Left ventricle myocardium inferior (tissue), 1 donor: ENCODE data around the gene C19orf25. TPM values are rescaled to one million over a fixed set of nuclear protein-coding genes. Genes with fewer than 3 reads are reported as not detected.

Source experiments
- DNase-seq: peaks from one replicate; pipeline ENCODE4 v3.0.0-alpha.2; 2020
- H3K27ac ChIP-seq: fragments of 200-600 bp; replicated peaks from 2 replicates; pipeline ENCODE4 v1.8.0; 2021
- H3K27me3 ChIP-seq: fragments of 200-600 bp; 2 replicates; pipeline ENCODE4 v1.8.0; 2021; ENCODE audit warnings: low read depth
- H3K36me3 ChIP-seq: fragments of 200-600 bp; 2 replicates; pipeline ENCODE4 v1.8.0; 2021
- H3K4me1 ChIP-seq: fragments of 200-600 bp; 2 replicates; pipeline ENCODE4 v1.8.0; 2021
- H3K4me3 ChIP-seq: fragments of 200-600 bp; 2 replicates; pipeline ENCODE4 v1.8.0; 2021; ENCODE audit warnings: mild to moderate bottlenecking, moderate library complexity
- H3K9me3 ChIP-seq: fragments of 200-600 bp; replicated peaks from 2 replicates; pipeline ENCODE4 v1.8.0; 2021
- intact Hi-C: fragments of 100-400 bp; cut with micrococcal nuclease; formaldehyde crosslinking; loops from one replicate; pipeline ENCODE4 v1.11.0; 2022
- total RNA-seq: library from RNA; stranded (reverse); fragmentation: NEBNext Ultra II Directional; extraction: Animal tissue kit (Norgen Biotek cat#: 25700); gene quantifications from one replicate; pipeline ENCODE4 v1.2.1, GENCODE V29; 2021
- TF ChIP-seq, protein P1 (sequence below): fragments of 200-600 bp; IDR thresholded peaks from 2 replicates; pipeline ENCODE4 v1.8.0; 2021; ENCODE audit warnings: antibody characterized with exemption, mild to moderate bottlenecking, borderline replicate concordance
- donor health status: DM: no; HTN: yes; CAD: no; lungs with severe emphysema.

C19orf25 gene
- total RNA-seq, 1 donor from 2014 or later = 16.1 TPM

DNA sequence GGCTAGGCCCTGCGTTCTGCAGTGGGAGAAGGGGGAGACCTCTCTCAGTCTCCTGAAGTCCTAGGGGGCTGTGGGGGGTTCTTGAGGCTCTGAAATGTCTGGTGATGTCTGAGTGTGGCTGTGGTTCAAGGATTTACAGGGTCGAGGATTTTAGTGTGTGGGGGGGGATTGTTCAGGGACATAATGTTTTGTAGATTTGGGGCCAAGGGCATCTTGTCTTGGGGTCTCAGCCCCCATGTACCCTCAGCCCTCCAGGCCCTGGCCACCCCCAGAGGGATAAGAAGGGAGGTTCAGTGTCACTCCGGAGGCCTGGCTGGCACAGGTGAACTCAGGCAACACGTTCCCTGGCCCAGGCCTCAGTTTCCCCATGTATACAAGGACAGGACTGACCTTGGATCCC, 31.5 kb downstream of the C19orf25 start:
- intact Hi-C loops = no loop called here

DNA sequence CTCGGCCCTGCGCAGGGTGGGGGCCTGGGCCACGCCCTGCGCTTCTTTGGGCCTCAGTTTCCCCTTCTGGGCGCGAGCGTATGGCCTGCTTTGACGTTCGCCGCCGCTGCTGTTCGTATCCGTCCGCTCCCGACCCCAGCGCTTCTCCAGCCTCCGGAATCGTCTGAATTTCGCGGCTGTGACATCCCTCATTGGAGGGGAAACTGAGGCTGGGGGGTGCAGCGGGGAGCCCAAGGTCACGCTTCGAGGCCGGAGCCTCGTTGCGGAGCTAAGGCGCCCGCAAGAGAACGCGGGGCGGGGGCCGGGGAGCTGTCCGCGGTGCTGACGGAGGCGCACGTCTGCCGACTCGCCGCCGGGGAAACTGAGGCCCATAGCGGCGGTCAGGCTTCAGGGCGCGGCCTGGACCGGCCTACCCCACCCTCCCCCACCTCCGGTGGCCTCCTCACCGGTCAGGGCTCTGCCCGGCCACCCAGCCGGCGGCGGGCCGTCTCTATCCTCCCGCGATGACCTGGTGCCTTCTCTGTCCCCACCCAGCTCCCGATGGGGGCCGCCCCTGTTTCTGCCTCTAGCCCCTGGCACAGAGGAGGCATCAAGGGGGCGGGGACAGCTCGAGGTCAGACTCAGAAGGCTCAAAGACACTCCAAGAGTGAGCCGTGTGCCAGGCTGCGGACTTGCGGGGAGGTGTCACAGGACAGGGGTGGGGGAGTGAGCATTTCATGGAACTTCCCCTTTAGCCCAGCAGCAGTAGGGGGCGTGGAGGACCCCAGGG, 32.1 kb downstream of the C19orf25 start:
- Histone ChIP-seq H3K36me3 (peaks cover 11% of the 10 kb centered on the region), H3K9me3 (no peaks in the 10 kb centered on the region), H3K27ac (no peak overlapping the region), H3K4me1 (peaks cover 32% of the 10 kb centered on the region), H3K27me3 (peaks cover 68% of the 10 kb centered on the region), H3K4me3 (peak overlapping the region; percentile 63)
- DNase-seq = no peak
- TF ChIP-seq, protein P1, sequence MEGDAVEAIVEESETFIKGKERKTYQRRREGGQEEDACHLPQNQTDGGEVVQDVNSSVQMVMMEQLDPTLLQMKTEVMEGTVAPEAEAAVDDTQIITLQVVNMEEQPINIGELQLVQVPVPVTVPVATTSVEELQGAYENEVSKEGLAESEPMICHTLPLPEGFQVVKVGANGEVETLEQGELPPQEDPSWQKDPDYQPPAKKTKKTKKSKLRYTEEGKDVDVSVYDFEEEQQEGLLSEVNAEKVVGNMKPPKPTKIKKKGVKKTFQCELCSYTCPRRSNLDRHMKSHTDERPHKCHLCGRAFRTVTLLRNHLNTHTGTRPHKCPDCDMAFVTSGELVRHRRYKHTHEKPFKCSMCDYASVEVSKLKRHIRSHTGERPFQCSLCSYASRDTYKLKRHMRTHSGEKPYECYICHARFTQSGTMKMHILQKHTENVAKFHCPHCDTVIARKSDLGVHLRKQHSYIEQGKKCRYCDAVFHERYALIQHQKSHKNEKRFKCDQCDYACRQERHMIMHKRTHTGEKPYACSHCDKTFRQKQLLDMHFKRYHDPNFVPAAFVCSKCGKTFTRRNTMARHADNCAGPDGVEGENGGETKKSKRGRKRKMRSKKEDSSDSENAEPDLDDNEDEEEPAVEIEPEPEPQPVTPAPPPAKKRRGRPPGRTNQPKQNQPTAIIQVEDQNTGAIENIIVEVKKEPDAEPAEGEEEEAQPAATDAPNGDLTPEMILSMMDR = no peak
- intact Hi-C loops = no loop called here

More for the DNA sequence above, 31.5 kb downstream of the C19orf25 start:
- no peaks in the 10 kb centered on the region for H3K9me3 ChIP-seq
- peaks cover 74% of the 10 kb centered on the region for H3K27me3 ChIP-seq
- H3K27ac ChIP-seq = no peak overlapping the region
- DNase-seq = no peak
- H3K4me1 ChIP-seq = peaks cover 34% of the 10 kb centered on the region
- H3K36me3 ChIP-seq = peaks cover 5% of the 10 kb centered on the region
- TF ChIP-seq, protein P1 = no peak
- H3K4me3 ChIP-seq = no peak overlapping the region

DNA sequence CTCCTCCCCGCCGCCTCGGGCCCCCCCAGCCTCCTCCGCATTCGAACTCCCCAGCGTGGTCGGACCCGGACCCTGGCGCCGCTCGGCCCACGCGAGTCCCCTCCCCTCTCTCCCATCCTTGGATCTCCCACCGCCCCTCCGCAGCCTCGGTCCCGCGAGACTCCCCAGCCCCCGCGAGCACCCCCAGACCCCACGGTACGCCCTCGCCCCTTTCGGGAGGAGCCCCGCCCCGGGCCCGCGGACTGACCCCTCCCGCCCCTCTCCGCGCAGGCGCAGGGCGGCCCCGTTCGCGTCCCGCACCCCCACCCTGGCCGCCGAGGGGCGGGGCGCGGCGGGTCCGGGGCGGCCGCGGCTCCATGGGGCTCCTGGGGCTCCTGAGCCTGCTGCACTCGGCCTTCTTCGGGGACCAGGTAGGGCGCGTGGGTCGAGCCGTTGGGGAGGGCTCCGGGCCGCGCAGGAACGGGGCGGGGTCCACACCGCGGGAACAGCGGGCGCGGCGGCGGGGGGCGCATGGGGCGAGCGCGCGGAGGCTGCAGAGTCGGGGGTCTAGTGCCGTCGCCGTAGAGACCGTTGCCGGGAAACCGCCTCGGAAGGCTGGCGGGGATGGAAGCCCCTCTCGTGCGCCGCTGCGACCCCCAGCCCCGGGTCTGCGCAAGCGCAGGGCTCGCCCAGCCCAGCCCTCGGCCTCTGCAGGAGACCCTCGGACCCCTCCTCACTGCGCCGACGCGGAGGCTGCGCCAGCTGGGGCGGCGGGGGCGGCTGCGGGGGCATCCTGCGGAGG, 32.9 kb downstream of the C19orf25 start:
- DNase-seq = no peak
- Histone ChIP-seq H3K4me1 (peaks cover 33% of the 10 kb centered on the region), H3K4me3 (peak overlapping the region; percentile 63), H3K9me3 (no peaks in the 10 kb centered on the region), H3K27ac (no peak overlapping the region), H3K27me3 (peaks cover 60% of the 10 kb centered on the region), H3K36me3 (peaks cover 19% of the 10 kb centered on the region)
- intact Hi-C loops = no loop called here
- TF ChIP-seq, protein P1 = no peak

DNA sequence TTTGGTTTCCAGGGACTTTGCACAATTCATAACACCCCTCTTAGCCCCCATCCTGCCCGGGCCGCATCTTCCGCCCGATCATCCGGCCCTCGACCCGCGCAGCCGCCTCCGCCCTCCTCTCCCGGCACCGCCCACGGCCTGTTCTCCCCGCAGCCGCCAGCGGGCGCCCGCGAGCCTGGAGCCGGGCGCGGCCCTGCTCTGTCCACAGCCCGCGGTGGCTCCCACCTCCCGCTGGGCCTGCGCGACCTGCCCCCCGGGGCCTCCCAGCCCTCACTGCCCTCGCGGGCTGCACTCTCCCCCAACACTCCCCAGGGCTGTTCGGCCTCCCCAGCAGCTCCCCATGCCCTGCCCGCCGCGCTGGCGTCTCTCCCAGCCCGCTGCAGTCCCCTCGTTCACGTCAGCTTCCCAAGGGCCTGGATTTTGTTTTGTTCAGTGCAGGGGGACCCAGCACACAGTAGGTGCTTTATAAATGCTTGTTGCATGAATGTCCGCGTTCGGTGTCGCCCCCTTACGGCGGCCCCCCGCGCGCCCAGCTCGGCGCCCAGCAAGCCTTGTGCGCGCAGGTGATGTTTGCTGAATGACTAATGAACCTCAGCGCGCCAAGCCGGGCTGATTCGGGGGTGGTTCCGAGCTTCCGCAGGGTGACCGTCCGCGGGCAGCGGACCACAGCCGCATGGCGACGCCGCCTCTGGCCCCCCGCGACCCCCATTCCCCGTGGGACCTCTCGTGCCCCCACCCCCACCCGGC, 33.7 kb downstream of the C19orf25 start:
- intact Hi-C loops = no loop called here

More for the DNA sequence above, 33.7 kb downstream of the C19orf25 start:
- Histone ChIP-seq H3K27me3 (peaks cover 52% of the 10 kb centered on the region), H3K27ac (no peak overlapping the region), H3K36me3 (peaks cover 27% of the 10 kb centered on the region), H3K4me3 (peak overlapping the region; percentile 63), H3K9me3 (no peaks in the 10 kb centered on the region), H3K4me1 (peaks cover 40% of the 10 kb centered on the region)
- TF ChIP-seq, protein P1 = peak; percentile 97
- DNase-seq = peak; percentile 66
